Fibroblast of villous mesenchyme (primary cell): ENCODE data around the gene UBASH3B. TPM values are rescaled to one million over a fixed set of nuclear protein-coding genes. Genes with fewer than 3 reads are reported as not detected.
A peak's percentile ranks its signal among the peaks of the same experiment; 100 is the strongest.
"Not testable (repeated sequence)": the region's sequence is repeated elsewhere in the genome, so short reads cannot be mapped to it uniquely, and the experiment has no call there.

Experiments used
- DNase-seq: peaks from one replicate; pipeline ENCODE4 v3.0.0-alpha.2; 2010; ENCODE audit warnings: low read depth
- H3K4me3 ChIP-seq: 2 replicates; pipeline ENCODE4 v1.5.1; 2011; ENCODE audit warnings: low read depth, mild to moderate bottlenecking, low read length
- CTCF ChIP-seq: IDR thresholded peaks from 2 replicates; pipeline ENCODE4 v1.5.1; 2012; ENCODE audit warnings: low read depth, mild to moderate bottlenecking, low read length; ENCODE audit not compliant: insufficient read depth
- total RNA-seq: library from RNA; depleted of rRNA; stranded (reverse); fragments of >200 nt; gene quantifications from 2 replicates; pipeline ENCODE4 v1.2.3, GENCODE V29; 2012

UBASH3B gene
- total RNA-seq, 1 donor, result 30.7 TPM

GRCh38 chr11:122619757-122620156 lies 35.8 kb upstream of the UBASH3B start:
- DNase-seq, result no peak
- H3K4me3 ChIP-seq, result no peak overlapping the region
- TF ChIP-seq CTCF, result no peak

- not testable (repeated sequence) for H3K4me3 ChIP-seq, DNase-seq
These were observed 30.0 kb upstream of the UBASH3B start for GRCh38 chr11:122625501-122625900.

- H3K4me3 ChIP-seq, result no peak overlapping the region
- no peak for TF ChIP-seq CTCF
- no peak for DNase-seq
These were observed 29.4 kb upstream of the UBASH3B start for GRCh38 chr11:122625976-122626665.

- TF ChIP-seq CTCF, result no peak
- no peak for DNase-seq
These were observed 27.8 kb upstream of the UBASH3B start for GRCh38 chr11:122627745-122628144.

GRCh38 chr11:122628810-122629555 lies 26.5 kb upstream of the UBASH3B start:
- DNase-seq, result peak; percentile 72
- TF ChIP-seq CTCF, result peak; percentile 98
- H3K4me3 ChIP-seq, result no peak overlapping the region

More at GRCh38 chr11:122627745-122628144, 27.8 kb upstream of the UBASH3B start:
- no peak overlapping the region for H3K4me3 ChIP-seq

GRCh38 chr11:122632181-122632824 lies 23.2 kb upstream of the UBASH3B start:
- TF ChIP-seq CTCF, result no peak
- no peak for DNase-seq
- H3K4me3 ChIP-seq, result no peak overlapping the region

GRCh38 chr11:122633219-122633829 lies 22.2 kb upstream of the UBASH3B start:
- DNase-seq, result peak; percentile 71
- no peak overlapping the region for H3K4me3 ChIP-seq
- peak; percentile 66 for TF ChIP-seq CTCF
